ENCODE results near the gene C5orf63. TPM values are rescaled to one million over a fixed set of nuclear protein-coding genes. Genes with fewer than 3 reads are reported as not detected.

C5orf63 gene
- total and polyA plus RNA-seq, 12 donors: 1.6 to 11.4 (median 4.5) TPM; not detected in 1

GRCh38 chr5:127101935-127102334 lies 28.6 kb upstream of the C5orf63 start:
- no peaks in the 10 kb centered on the region for H3K27me3 ChIP-seq
- no peaks in the 10 kb centered on the region for H3K9me3 ChIP-seq (replicated peaks in 1 of 3)
- intact Hi-C loops (cut with DNase I): no loop called here
- H3K27ac ChIP-seq: no peak overlapping the region
- no peaks in the 10 kb centered on the region for H3K4me1 ChIP-seq (replicated peaks in 1 of 2)
- H3K36me3 ChIP-seq (replicated peaks in 1 of 2): no peaks in the 10 kb centered on the region
- TF ChIP-seq POLR2A (IDR thresholded peaks at IDR 0.05): no peak
- TF ChIP-seq, protein P1, sequence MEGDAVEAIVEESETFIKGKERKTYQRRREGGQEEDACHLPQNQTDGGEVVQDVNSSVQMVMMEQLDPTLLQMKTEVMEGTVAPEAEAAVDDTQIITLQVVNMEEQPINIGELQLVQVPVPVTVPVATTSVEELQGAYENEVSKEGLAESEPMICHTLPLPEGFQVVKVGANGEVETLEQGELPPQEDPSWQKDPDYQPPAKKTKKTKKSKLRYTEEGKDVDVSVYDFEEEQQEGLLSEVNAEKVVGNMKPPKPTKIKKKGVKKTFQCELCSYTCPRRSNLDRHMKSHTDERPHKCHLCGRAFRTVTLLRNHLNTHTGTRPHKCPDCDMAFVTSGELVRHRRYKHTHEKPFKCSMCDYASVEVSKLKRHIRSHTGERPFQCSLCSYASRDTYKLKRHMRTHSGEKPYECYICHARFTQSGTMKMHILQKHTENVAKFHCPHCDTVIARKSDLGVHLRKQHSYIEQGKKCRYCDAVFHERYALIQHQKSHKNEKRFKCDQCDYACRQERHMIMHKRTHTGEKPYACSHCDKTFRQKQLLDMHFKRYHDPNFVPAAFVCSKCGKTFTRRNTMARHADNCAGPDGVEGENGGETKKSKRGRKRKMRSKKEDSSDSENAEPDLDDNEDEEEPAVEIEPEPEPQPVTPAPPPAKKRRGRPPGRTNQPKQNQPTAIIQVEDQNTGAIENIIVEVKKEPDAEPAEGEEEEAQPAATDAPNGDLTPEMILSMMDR (IDR thresholded peaks at IDR 0.05): no peak
- no peak overlapping the region for H3K4me3 ChIP-seq
- DNase-seq: no peak

- 75 to 96% (median 86%) methylated on average over 2 of the region's 2 CpGs for WGBS, 4 donors
- intact Hi-C loops (cut with DNase I): no loop called here
- no peaks in the 10 kb centered on the region for H3K27me3 ChIP-seq
- H3K36me3 ChIP-seq (replicated peaks in 1 of 2): no peaks in the 10 kb centered on the region
- H3K4me3 ChIP-seq: no peak overlapping the region
- H3K4me1 ChIP-seq (replicated peaks in 1 of 2): no peaks in the 10 kb centered on the region
- no peaks in the 10 kb centered on the region for H3K9me3 ChIP-seq (replicated peaks in 1 of 3)
- TF ChIP-seq, protein P1 (IDR thresholded peaks at IDR 0.05): no peak
- no peak for TF ChIP-seq POLR2A (IDR thresholded peaks at IDR 0.05)
- no peak overlapping the region for H3K27ac ChIP-seq
- no peak for DNase-seq
These were observed 28.2 kb upstream of the C5orf63 start for GRCh38 chr5:127101533-127101932.

GRCh38 chr5:127098241-127098640 lies 24.9 kb upstream of the C5orf63 start:
- TF ChIP-seq, protein P1 (IDR thresholded peaks at IDR 0.05): no peak
- TF ChIP-seq POLR2A (IDR thresholded peaks at IDR 0.05): no peak
- H3K4me3 ChIP-seq: no peak overlapping the region
- H3K27ac ChIP-seq: no peak overlapping the region
- H3K9me3 ChIP-seq (replicated peaks in 1 of 3): no peaks in the 10 kb centered on the region
- WGBS, 4 donors: 55 to 81% (median 58%) methylated on average over 3 of the region's 3 CpGs
- H3K36me3 ChIP-seq (replicated peaks in 1 of 2): no peaks in the 10 kb centered on the region
- no peaks in the 10 kb centered on the region for H3K4me1 ChIP-seq (replicated peaks in 1 of 2)
- no peaks in the 10 kb centered on the region for H3K27me3 ChIP-seq
- DNase-seq: no peak
- intact Hi-C loops (cut with DNase I): no loop called here

GRCh38 chr5:127097278-127097677 lies 24.0 kb upstream of the C5orf63 start:
- 80 to 94% (median 84%) methylated on average over 3 of the region's 3 CpGs for WGBS, 4 donors
- TF ChIP-seq, protein P1 (IDR thresholded peaks at IDR 0.05): no peak
- no peak for TF ChIP-seq POLR2A (IDR thresholded peaks at IDR 0.05)

More at GRCh38 chr5:127097278-127097677, 24.0 kb upstream of the C5orf63 start:
- intact Hi-C loops (cut with DNase I): no loop called here
- Histone ChIP-seq H3K27ac (no peak overlapping the region), H3K9me3 (replicated peaks in 1 of 3) (no peaks in the 10 kb centered on the region), H3K4me1 (replicated peaks in 1 of 2) (no peaks in the 10 kb centered on the region), H3K27me3 (no peaks in the 10 kb centered on the region), H3K36me3 (replicated peaks in 1 of 2) (no peaks in the 10 kb centered on the region), H3K4me3 (no peak overlapping the region)
- DNase-seq: no peak

All from adrenal gland (tissue), 12 donors.